Osteoblast (primary cell): ENCODE data around the gene PLD4. TPM values are rescaled to one million over a fixed set of nuclear protein-coding genes. Genes with fewer than 3 reads are reported as not detected.

ENCODE experiments used
- DNase-seq: peaks from one replicate; pipeline ENCODE4 v3.0.0; 2011; ENCODE audit warnings: low spot score, mixed read lengths; ENCODE audit not compliant: insufficient read length; ENCODE audit errors: missing footprints
- H2AFZ ChIP-seq: 2 replicates; pipeline ENCODE4 v1.6.0; 2011; ENCODE audit warnings: mild to moderate bottlenecking, low read length
- H3K27ac ChIP-seq: 2 replicates; pipeline ENCODE4 v1.5.1; 2011; ENCODE audit warnings: mild to moderate bottlenecking, low read depth, low read length, moderate library complexity
- H3K27me3 ChIP-seq: 2 replicates; pipeline ENCODE4 v1.6.0; 2012; ENCODE audit warnings: mild to moderate bottlenecking, control low read depth, inconsistent platforms, low read length, moderate library complexity; ENCODE audit not compliant: insufficient read depth
- H3K36me3 ChIP-seq: 2 replicates; pipeline ENCODE4 v1.5.1; 2011; ENCODE audit warnings: mild to moderate bottlenecking, low read length, control low read depth, moderate library complexity; ENCODE audit not compliant: insufficient read depth
- H3K4me1 ChIP-seq: 2 replicates; pipeline ENCODE4 v1.5.1; 2011; ENCODE audit warnings: mild to moderate bottlenecking, low read length, control low read depth, moderate library complexity; ENCODE audit not compliant: insufficient read depth
- H3K4me2 ChIP-seq: 2 replicates; pipeline ENCODE4 v1.6.0; 2011; ENCODE audit warnings: mild to moderate bottlenecking, low read length; ENCODE audit not compliant: insufficient read depth
- H3K4me3 ChIP-seq: fragments of 200-600 bp; sonication (generic); 3 replicates; pipeline ENCODE4 v1.5.1; 2012; ENCODE audit warnings: mild to moderate bottlenecking, low read length, inconsistent platforms; ENCODE audit not compliant: insufficient read depth
- H3K79me2 ChIP-seq: 2 replicates; pipeline ENCODE4 v1.6.0; 2012; ENCODE audit warnings: mild to moderate bottlenecking, low read length, control low read depth, inconsistent platforms; ENCODE audit not compliant: insufficient read depth
- H3K9me3 ChIP-seq: 2 replicates; pipeline ENCODE4 v1.5.1; 2011; ENCODE audit warnings: low read depth, low read length, control low read depth
- H4K20me1 ChIP-seq: 2 replicates; pipeline ENCODE4 v1.6.0; 2012; ENCODE audit warnings: mild to moderate bottlenecking, low read length, control low read depth; ENCODE audit not compliant: insufficient read depth
- CTCF ChIP-seq: IDR thresholded peaks from 2 replicates; pipeline ENCODE4 v1.5.1; 2011; ENCODE audit warnings: mild to moderate bottlenecking, low read depth, low read length, moderate library complexity; ENCODE audit errors: extremely low read depth
- total RNA-seq: library from RNA; depleted of rRNA; stranded (reverse); fragments of >200 nt; gene quantifications from 2 replicates; pipeline ENCODE4 v1.2.3, GENCODE V29; 2012

Gene PLD4
- total RNA-seq, 1 donor, result not detected

- peaks cover 2% of the 10 kb centered on the region for H3K79me2 ChIP-seq
- no peak for TF ChIP-seq CTCF
Observed at GRCh38 chr14:104881369-104881979, 43.2 kb upstream of the PLD4 start.

GRCh38 chr14:104882325-104882973, 42.2 kb upstream of the PLD4 start:
- no peak for TF ChIP-seq CTCF
- peaks cover 7% of the 10 kb centered on the region for H4K20me1 ChIP-seq
- no peaks in the 10 kb centered on the region for H3K79me2 ChIP-seq
- H2AFZ ChIP-seq, result no peak overlapping the region
- peak; percentile 92 for DNase-seq
- H3K4me3 ChIP-seq, result no peak overlapping the region
- H3K9me3 ChIP-seq, result no peaks in the 10 kb centered on the region
- H3K4me1 ChIP-seq, result no peaks in the 10 kb centered on the region
- H3K27me3 ChIP-seq, result no peaks in the 10 kb centered on the region
- H3K4me2 ChIP-seq, result no peak overlapping the region
- peaks cover 15% of the 10 kb centered on the region for H3K36me3 ChIP-seq
- no peak overlapping the region for H3K27ac ChIP-seq

More at GRCh38 chr14:104881369-104881979, 43.2 kb upstream of the PLD4 start:
- Histone ChIP-seq H3K27ac (no peak overlapping the region), H3K36me3 (peaks cover 18% of the 10 kb centered on the region), H3K4me1 (no peaks in the 10 kb centered on the region), H3K27me3 (no peaks in the 10 kb centered on the region), H3K4me3 (no peak overlapping the region), H2AFZ (no peak overlapping the region), H4K20me1 (peaks cover 16% of the 10 kb centered on the region), H3K4me2 (no peak overlapping the region), H3K9me3 (no peaks in the 10 kb centered on the region)
- peak; percentile 85 for DNase-seq

- Histone ChIP-seq H4K20me1 (peaks cover 7% of the 10 kb centered on the region), H3K79me2 (no peaks in the 10 kb centered on the region), H3K27me3 (no peaks in the 10 kb centered on the region), H3K9me3 (no peaks in the 10 kb centered on the region), H3K4me2 (no peak overlapping the region), H2AFZ (no peak overlapping the region), H3K4me1 (no peaks in the 10 kb centered on the region), H3K27ac (no peak overlapping the region), H3K36me3 (peaks cover 17% of the 10 kb centered on the region), H3K4me3 (no peak overlapping the region)
- peak; percentile 87 for DNase-seq
- no peak for TF ChIP-seq CTCF
Observed at GRCh38 chr14:104882991-104883660, 41.6 kb upstream of the PLD4 start.
